MM.1S (cell line): ENCODE measurements around the gene SHROOM3.

Experiments
- DNase-seq: peaks from one replicate; pipeline ENCODE4 v3.0.0-alpha.2; 2015
- H2AFZ ChIP-seq: fragments of 300-600 bp; sonication (generic); 2 replicates; pipeline ENCODE4 v1.6.0; 2016; ENCODE audit warnings: antibody characterized with exemption, low read length
- H3F3A ChIP-seq: fragments of 300-600 bp; sonication (generic); 2 replicates; pipeline ENCODE4 v1.6.1; 2016; ENCODE audit warnings: mild to moderate bottlenecking, antibody characterized with exemption, low read length, moderate library complexity, mixed read lengths; ENCODE audit not compliant: insufficient read depth
- H3K27ac ChIP-seq: fragments of 300-600 bp; sonication (generic); 2 replicates; pipeline ENCODE4 v1.5.1; 2016; ENCODE audit warnings: mild to moderate bottlenecking, low read length
- H3K27me3 ChIP-seq: fragments of 300-600 bp; sonication (generic); replicated peaks from 2 replicates; pipeline ENCODE4 v1.6.0; 2016; ENCODE audit warnings: low read length; ENCODE audit not compliant: insufficient read depth
- H3K36me3 ChIP-seq: fragments of 300-600 bp; sonication (generic); replicated peaks from 2 replicates; pipeline ENCODE4 v1.6.1; 2016; ENCODE audit warnings: mild to moderate bottlenecking, low read length, mixed read lengths; ENCODE audit not compliant: insufficient read depth
- H3K4me1 ChIP-seq: fragments of 300-600 bp; sonication (generic); 2 replicates; pipeline ENCODE4 v1.6.1; 2016; ENCODE audit warnings: low read length, mixed read lengths
- H3K4me2 ChIP-seq: fragments of 300-600 bp; sonication (generic); 2 replicates; pipeline ENCODE4 v1.6.0; 2016; ENCODE audit warnings: low read depth, low read length
- H3K4me3 ChIP-seq: fragments of 300-600 bp; sonication (generic); 2 replicates; pipeline ENCODE4 v1.5.1; 2016; ENCODE audit warnings: low read length, mixed read lengths
- H3K79me2 ChIP-seq: fragments of 300-600 bp; sonication (generic); 2 replicates; pipeline ENCODE4 v1.6.1; 2016; ENCODE audit warnings: mixed run types, low read length, mixed read lengths
- H3K9ac ChIP-seq: fragments of 300-600 bp; sonication (generic); 2 replicates; pipeline ENCODE4 v1.6.1; 2016; ENCODE audit warnings: low read length, mixed read lengths
- H3K9me2 ChIP-seq: fragments of 300-600 bp; sonication (generic); replicated peaks from 2 replicates; pipeline ENCODE4 v1.6.1; 2016; ENCODE audit warnings: mild to moderate bottlenecking, low read length, mixed read lengths; ENCODE audit not compliant: insufficient read depth
- H3K9me3 ChIP-seq: fragments of 300-600 bp; sonication (generic); replicated peaks from 2 replicates; pipeline ENCODE4 v1.6.1; 2016; ENCODE audit warnings: mild to moderate bottlenecking, low read length, mixed read lengths; ENCODE audit not compliant: insufficient read depth
- H4K20me1 ChIP-seq: fragments of 300-600 bp; sonication (generic); 2 replicates; pipeline ENCODE4 v1.6.1; 2016; ENCODE audit warnings: mild to moderate bottlenecking, low read length, moderate library complexity, mixed read lengths; ENCODE audit not compliant: insufficient read depth
- CTCF ChIP-seq: fragments of 300-600 bp; sonication (generic); IDR thresholded peaks from 2 replicates; pipeline ENCODE4 v1.5.1; 2016; ENCODE audit warnings: antibody characterized with exemption, low read length, mixed read lengths
- EZH2 ChIP-seq: fragments of 300-600 bp; sonication (generic); optimal IDR thresholded peaks from 2 replicates; pipeline ENCODE3; 2017; ENCODE audit warnings: low read depth, mild to moderate bottlenecking, antibody characterized with exemption, low read length, mixed read lengths
- EZH2phosphoT487 ChIP-seq: fragments of 300-600 bp; sonication (generic); IDR thresholded peaks from 2 replicates; pipeline ENCODE4 v1.6.1; 2018; ENCODE audit warnings: antibody characterized with exemption, low read length

The SHROOM3 gene

GRCh38 chr4:76744241-76744921, 309.4 kb downstream of the SHROOM3 start:
- Histone ChIP-seq H3K4me3 (no peak overlapping the region), H3K79me2 (peaks cover 83% of the 10 kb centered on the region), H3K27me3 (no peaks in the 10 kb centered on the region), H3K9me3 (no peaks in the 10 kb centered on the region), H3K9ac (no peak overlapping the region), H3K4me2 (no peak overlapping the region), H4K20me1 (no peaks in the 10 kb centered on the region; the same call in 1 of the 2 replicates), H3K27ac (no peak overlapping the region), H3K36me3 (peaks cover 3% of the 10 kb centered on the region; the same call in 1 of the 2 replicates), H3K9me2 (no peaks in the 10 kb centered on the region), H3F3A (no peaks in the 10 kb centered on the region), H2AFZ (no peak overlapping the region), H3K4me1 (no peaks in the 10 kb centered on the region)
- TF ChIP-seq EZH2phosphoT487 (no peak), EZH2 (no peak), CTCF (no peak)
- DNase-seq = no peak

DNA sequence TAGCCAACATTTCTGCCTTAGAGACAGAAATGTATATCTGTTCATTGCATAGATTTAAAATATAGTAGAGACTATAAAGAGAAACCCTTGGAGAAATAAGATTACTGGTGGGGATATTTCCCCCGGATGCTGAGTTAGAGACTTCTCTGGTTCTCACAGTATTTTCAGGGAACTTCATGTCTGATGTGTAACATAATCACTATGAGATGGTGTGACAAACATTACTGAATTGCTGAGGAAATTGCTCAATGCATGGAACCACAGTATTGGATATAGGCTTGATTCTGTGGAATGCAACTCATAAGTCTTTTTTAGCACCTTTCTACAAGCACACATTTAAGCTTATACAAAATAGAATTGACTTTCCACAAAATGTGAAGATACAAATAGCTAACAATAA, 310.2 kb downstream of the SHROOM3 start:
- Histone ChIP-seq H4K20me1 (no peaks in the 10 kb centered on the region; the same call in 1 of the 2 replicates), H2AFZ (no peak overlapping the region), H3K27me3 (no peaks in the 10 kb centered on the region), H3K9ac (no peak overlapping the region), H3K79me2 (peaks cover 75% of the 10 kb centered on the region), H3K36me3 (peaks cover 3% of the 10 kb centered on the region; the same call in 1 of the 2 replicates), H3K27ac (no peak overlapping the region), H3F3A (no peaks in the 10 kb centered on the region), H3K4me1 (no peaks in the 10 kb centered on the region), H3K4me3 (no peak overlapping the region), H3K4me2 (no peak overlapping the region), H3K9me2 (no peaks in the 10 kb centered on the region), H3K9me3 (no peaks in the 10 kb centered on the region)
- no peak for DNase-seq
- TF ChIP-seq CTCF (no peak), EZH2phosphoT487 (no peak), EZH2 (no peak)

DNA sequence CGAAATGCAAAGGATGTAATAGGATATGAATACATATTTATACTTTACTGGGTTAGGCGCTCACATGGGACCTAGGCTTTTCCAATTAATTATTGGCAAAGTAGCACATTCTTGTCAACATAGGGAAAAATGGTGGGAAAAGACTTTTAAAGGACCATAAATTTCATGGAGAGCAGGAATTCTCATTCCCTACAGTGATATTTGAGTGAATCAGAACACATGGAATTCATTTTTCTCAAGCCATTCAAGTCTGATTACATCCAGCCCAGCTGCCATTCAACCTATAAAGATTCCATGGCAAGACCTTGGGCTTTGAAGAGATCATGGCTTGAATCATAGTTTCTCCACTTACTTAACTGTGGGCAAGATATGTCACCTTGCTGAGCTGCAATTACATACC, 312.5 kb downstream of the SHROOM3 start:
- Histone ChIP-seq H3K9ac (no peak overlapping the region), H3F3A (no peaks in the 10 kb centered on the region), H3K4me2 (no peak overlapping the region), H3K36me3 (peaks cover 5% of the 10 kb centered on the region; the same call in 1 of the 2 replicates), H4K20me1 (no peaks in the 10 kb centered on the region; the same call in 1 of the 2 replicates), H2AFZ (no peak overlapping the region), H3K79me2 (peaks cover 59% of the 10 kb centered on the region), H3K4me3 (no peak overlapping the region), H3K4me1 (no peaks in the 10 kb centered on the region), H3K9me3 (no peaks in the 10 kb centered on the region), H3K27ac (no peak overlapping the region), H3K9me2 (no peaks in the 10 kb centered on the region), H3K27me3 (no peaks in the 10 kb centered on the region)
- no peak for DNase-seq
- TF ChIP-seq CTCF (no peak), EZH2phosphoT487 (no peak), EZH2 (no peak)
